SU-DHL-6 (cell line): ENCODE measurements around the gene TANC2.

ENCODE experiments used
- CTCF ChIP-seq: fragments of 200-600 bp; sonication (generic); IDR thresholded peaks from one replicate; pipeline ENCODE4 v1.5.1; 2017; ENCODE audit warnings: antibody characterized with exemption, mild to moderate bottlenecking, low read length, moderate library complexity; ENCODE audit not compliant: insufficient read depth, poor library complexity, severe bottlenecking
- EZH2phosphoT487 ChIP-seq: fragments of 200-600 bp; sonication (generic), shearing (Covaris generic); conservative IDR thresholded peaks from 2 replicates; pipeline ENCODE4 v1.6.1; 2018; ENCODE audit warnings: mild to moderate bottlenecking, antibody characterized with exemption, low read length, moderate library complexity, mixed read lengths

GRCh38 chr17:62929320-62929719 is 36.7 kb upstream of the TANC2 start:
- TF ChIP-seq CTCF (no peak), EZH2phosphoT487 (no peak)
